HG03558 (cell line): ENCODE measurements around the gene SCAANT1.

ENCODE experiments used
- ATAC-seq: cut with Tn5 transposase; IDR thresholded peaks from one replicate; pipeline ENCODE4 v1.9.1; 2021; ENCODE audit warnings: moderate number of reproducible peaks; ENCODE audit not compliant: unreplicated experiment; ENCODE audit errors: extremely low read depth

The SCAANT1 gene

GRCh38 chr3:63905731-63906620 lies 6.2 kb downstream of the SCAANT1 start:
- ATAC-seq = no peak

GRCh38 chr3:63900459-63900858 lies 11.7 kb downstream of the SCAANT1 start:
- ATAC-seq = no peak

GRCh38 chr3:63900010-63900409 lies 12.2 kb downstream of the SCAANT1 start:
- ATAC-seq = no peak

- no peak for ATAC-seq
Measured at GRCh38 chr3:63896332-63897030, 15.7 kb downstream of the SCAANT1 start.

- ATAC-seq = no peak
Measured at GRCh38 chr3:63895422-63896189, 16.6 kb downstream of the SCAANT1 start.

- ATAC-seq = no peak
Measured at GRCh38 chr3:63892773-63893352, 19.3 kb downstream of the SCAANT1 start.

- ATAC-seq = no peak
Measured at GRCh38 chr3:63891518-63891917, 20.7 kb downstream of the SCAANT1 start.

GRCh38 chr3:63886858-63887257 lies 25.3 kb downstream of the SCAANT1 start:
- ATAC-seq = no peak

- ATAC-seq = no peak
Measured at GRCh38 chr3:63880653-63881052, 31.5 kb downstream of the SCAANT1 start.

GRCh38 chr3:63878394-63879060 lies 33.7 kb downstream of the SCAANT1 start:
- no peak for ATAC-seq

- no peak for ATAC-seq
Measured at GRCh38 chr3:63877737-63878393, 34.3 kb downstream of the SCAANT1 start.

- no peak for ATAC-seq
Measured at GRCh38 chr3:63876260-63876659, 35.9 kb downstream of the SCAANT1 start.

- no peak for ATAC-seq
Measured at GRCh38 chr3:63875510-63875909, 36.7 kb downstream of the SCAANT1 start.

- no peak for ATAC-seq
Measured at GRCh38 chr3:63874769-63875168, 37.4 kb downstream of the SCAANT1 start.

GRCh38 chr3:63872135-63872924 lies 39.9 kb downstream of the SCAANT1 start:
- ATAC-seq = no peak

- ATAC-seq = no peak
Measured at GRCh38 chr3:63870615-63871005, 41.6 kb downstream of the SCAANT1 start.

- ATAC-seq = no peak
Measured at GRCh38 chr3:63869940-63870614, 42.1 kb downstream of the SCAANT1 start.

- no peak for ATAC-seq
Measured at GRCh38 chr3:63867225-63867624, 45.0 kb downstream of the SCAANT1 start.
